Colonic mucosa (tissue), 4 donors: Measurements from ENCODE around the gene ADCY7. TPM values are rescaled to one million over a fixed set of nuclear protein-coding genes. Genes with fewer than 3 reads are reported as not detected.

Experiments
- DNase-seq: peaks from one replicate; pipeline ENCODE4 v3.0.0-alpha.2; 2020
- H3K27ac ChIP-seq: fragments of 200-600 bp; one replicate; pipeline ENCODE4 v1.8.0; 2021
- H3K27me3 ChIP-seq: fragments of 200-600 bp; one replicate; pipeline ENCODE4 v1.8.0; 2021
- H3K36me3 ChIP-seq: fragments of 200-600 bp; one replicate; pipeline ENCODE4 v1.8.0; 2021
- H3K4me1 ChIP-seq: fragments of 200-600 bp; one replicate; pipeline ENCODE4 v1.8.0; 2021; ENCODE audit warnings: mild to moderate bottlenecking
- H3K4me3 ChIP-seq: fragments of 200-600 bp; one replicate; pipeline ENCODE4 v1.8.0; 2021
- H3K9ac ChIP-seq, 2 donors: one replicate each; pipeline ENCODE4 v1.7.0; 2013; ENCODE audit warnings: control low read depth in 2 of 2, low read depth in 2 of 2, low read length in 2 of 2
- H3K9me3 ChIP-seq: fragments of 200-600 bp; one replicate; pipeline ENCODE4 v1.8.0; 2021
- intact Hi-C: fragments of 100-400 bp; cut with DNase I; formaldehyde crosslinking; loops from one replicate; pipeline ENCODE4 v1.14.1; 2022
- total RNA-seq, 2 donors: library from RNA; stranded (reverse); fragmentation: NEBNext Ultra II Directional in 1 of 2; extraction: Animal tissue kit (Norgen Biotek cat#: 25700) in 1 of 2; gene quantifications; one replicate each; pipeline ENCODE4 v1.2.1, GENCODE V29; 2021
- TF ChIP-seq, protein P1 (sequence below): fragments of 200-600 bp; IDR thresholded peaks from one replicate; pipeline ENCODE4 v1.8.0; 2022; ENCODE audit warnings: antibody characterized with exemption, mild to moderate bottlenecking
- donor health status: healthy.
- donor health status: DM: no; HTN: no; CAD: no.
- donor health status: DM: no; HTN: no; CAD: no.

The ADCY7 gene
- total RNA-seq, 2 donors from 2014 or later, result 15.8 to 19.2 TPM

DNA sequence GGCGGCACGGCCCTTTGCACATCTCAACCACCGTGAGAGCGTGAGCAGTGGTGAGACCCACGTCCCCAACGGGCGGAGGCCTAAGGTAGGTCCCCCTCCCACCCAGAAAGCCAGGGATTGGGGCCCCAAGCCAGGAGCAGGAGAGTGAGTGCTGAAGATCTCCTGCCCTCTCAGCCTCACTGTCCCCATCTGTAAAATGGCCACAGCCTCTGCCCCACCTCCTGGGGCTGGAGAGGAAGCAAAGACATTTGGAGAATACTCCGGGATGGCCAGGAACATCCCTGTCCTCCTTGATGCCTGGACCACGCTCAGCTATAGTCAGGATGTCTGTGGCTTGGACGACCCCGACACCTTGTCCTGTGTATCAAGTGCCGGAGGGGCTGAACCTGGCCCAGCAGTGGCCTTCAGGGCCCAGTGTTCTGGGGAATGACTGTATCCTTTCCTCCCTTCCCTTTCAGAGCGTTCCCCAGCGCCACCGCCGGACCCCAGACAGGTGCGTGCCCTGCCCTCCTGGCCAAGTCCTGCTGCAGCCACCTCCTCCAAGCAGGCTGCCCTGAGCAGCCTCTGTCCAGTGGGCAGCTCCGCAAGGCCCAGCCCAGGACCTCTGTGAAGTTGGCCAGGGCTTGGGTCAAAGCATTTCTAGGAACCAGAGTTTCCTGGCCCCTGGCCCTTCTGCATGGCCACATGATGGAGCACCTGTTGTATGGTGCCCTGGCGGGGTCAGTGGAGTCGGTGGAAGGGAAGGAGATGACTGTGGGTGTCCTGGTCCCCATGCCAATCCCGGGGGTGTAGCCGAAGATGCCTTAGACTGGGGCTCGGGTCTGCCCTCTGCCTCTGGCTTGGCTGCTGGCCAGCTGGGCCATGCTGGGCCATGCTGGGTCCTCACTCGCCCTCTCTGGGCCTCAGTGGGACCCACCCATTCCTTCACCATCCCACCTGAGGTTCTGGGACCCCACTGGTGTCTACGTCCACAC, 38.4 kb downstream of the ADCY7 start:
- Histone ChIP-seq H3K9me3 (no peaks in the 10 kb centered on the region), H3K4me3 (no peak overlapping the region), H3K27me3 (no peaks in the 10 kb centered on the region), H3K36me3 (no peaks in the 10 kb centered on the region), H3K4me1 (peaks cover 7% of the 10 kb centered on the region), H3K27ac (no peak overlapping the region), H3K9ac (no peak overlapping the region)
- no peak for DNase-seq
- TF ChIP-seq, protein P1, sequence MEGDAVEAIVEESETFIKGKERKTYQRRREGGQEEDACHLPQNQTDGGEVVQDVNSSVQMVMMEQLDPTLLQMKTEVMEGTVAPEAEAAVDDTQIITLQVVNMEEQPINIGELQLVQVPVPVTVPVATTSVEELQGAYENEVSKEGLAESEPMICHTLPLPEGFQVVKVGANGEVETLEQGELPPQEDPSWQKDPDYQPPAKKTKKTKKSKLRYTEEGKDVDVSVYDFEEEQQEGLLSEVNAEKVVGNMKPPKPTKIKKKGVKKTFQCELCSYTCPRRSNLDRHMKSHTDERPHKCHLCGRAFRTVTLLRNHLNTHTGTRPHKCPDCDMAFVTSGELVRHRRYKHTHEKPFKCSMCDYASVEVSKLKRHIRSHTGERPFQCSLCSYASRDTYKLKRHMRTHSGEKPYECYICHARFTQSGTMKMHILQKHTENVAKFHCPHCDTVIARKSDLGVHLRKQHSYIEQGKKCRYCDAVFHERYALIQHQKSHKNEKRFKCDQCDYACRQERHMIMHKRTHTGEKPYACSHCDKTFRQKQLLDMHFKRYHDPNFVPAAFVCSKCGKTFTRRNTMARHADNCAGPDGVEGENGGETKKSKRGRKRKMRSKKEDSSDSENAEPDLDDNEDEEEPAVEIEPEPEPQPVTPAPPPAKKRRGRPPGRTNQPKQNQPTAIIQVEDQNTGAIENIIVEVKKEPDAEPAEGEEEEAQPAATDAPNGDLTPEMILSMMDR, result no peak
- intact Hi-C loops, result no loop called here

DNA sequence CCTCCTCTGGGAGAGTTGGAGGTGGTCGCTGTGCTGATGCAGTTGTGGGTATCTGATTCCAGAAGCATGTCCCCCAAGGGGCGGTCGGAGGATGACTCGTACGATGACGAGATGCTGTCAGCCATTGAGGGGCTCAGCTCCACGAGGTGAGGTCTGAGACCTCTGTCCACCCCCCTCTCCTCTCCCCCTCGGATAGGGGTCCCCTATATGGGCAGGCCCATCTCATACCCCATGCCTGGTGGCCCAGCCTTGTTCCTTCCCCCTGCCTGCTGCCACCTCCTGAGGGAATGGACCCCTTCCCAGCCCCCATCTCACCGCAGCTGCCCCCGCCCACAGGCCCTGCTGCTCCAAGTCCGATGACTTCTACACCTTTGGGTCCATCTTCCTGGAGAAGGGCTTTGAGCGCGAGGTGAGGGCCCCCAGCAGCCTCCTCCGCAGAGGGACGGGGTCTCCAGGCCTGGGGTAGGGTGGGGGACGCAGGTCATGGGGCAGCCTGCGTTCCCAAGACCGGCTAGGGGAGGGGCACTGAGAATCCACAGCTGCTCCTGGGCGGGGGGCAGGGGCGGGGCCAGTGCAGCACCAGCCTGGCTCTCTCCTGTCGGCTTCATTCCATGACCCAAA, 39.2 kb downstream of the ADCY7 start:
- no peak overlapping the region for H3K27ac ChIP-seq
- H3K9me3 ChIP-seq, result no peaks in the 10 kb centered on the region
- TF ChIP-seq, protein P1, result no peak
- H3K4me1 ChIP-seq, result peaks cover 7% of the 10 kb centered on the region
- no peaks in the 10 kb centered on the region for H3K36me3 ChIP-seq
- no peak overlapping the region for H3K4me3 ChIP-seq
- H3K27me3 ChIP-seq, result no peaks in the 10 kb centered on the region
- H3K9ac ChIP-seq, result no peak overlapping the region
- DNase-seq, result no peak
- intact Hi-C loops, result no loop called here

DNA sequence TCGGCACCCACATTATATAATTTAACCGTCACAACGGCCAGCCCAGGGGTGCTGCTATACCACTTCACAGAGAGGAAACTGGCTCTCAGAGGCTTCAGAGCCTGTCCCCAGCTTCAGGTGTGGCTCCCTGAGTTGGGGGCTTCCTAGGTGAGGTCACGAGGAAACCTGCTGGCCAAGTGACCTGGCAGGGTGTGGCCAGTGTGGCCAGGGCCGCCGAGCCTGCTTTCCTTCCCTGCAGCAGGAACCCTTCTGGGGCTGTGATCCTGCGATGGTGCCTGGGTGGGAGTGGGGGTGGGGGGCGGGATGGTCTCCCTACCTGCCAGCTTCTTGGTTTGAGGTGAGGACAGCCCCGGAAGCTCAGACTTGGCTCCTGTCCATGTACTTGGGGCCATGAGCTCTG, 39.9 kb downstream of the ADCY7 start:
- Histone ChIP-seq H3K4me1 (peaks cover 7% of the 10 kb centered on the region), H3K9me3 (no peaks in the 10 kb centered on the region), H3K27me3 (no peaks in the 10 kb centered on the region), H3K4me3 (no peak overlapping the region), H3K36me3 (no peaks in the 10 kb centered on the region), H3K9ac (no peak overlapping the region), H3K27ac (no peak overlapping the region)
- DNase-seq, result no peak
- intact Hi-C loops, result no loop called here
- TF ChIP-seq, protein P1, result no peak

DNA sequence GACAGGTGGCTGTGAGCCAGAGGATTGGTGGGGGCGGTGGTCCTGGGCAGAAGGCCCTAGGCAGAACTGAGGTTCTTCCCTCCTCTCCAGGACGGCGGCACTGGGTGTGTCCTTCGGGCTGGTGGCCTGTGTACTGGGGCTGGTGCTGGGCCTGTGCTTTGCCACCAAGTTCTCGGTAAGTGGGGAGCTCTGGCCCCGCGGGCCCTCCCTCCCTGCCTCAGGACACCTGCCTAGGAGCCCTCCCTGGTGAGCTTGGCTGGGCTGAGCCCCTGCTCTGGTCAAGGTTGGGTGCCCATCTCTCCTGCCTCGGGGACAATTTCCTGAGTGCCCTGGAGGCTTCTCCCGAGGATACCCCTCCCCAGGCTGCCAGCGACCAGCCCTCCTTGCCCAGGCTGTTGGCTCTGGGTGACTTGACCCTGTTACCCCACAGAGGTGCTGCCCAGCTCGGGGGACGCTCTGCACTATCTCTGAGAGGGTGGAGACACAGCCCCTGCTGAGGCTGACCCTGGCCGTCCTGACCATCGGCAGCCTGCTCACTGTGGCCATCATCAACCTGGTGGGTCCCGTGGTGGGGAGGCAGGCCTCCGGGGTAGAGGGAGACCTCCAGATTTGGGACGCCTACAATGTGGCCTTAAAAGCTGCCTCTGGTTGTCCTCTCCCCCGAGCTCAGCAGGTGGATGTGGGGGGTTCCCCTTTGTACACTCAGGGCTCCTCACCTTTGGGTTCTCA, 42.0 kb downstream of the ADCY7 start:
- no peaks in the 10 kb centered on the region for H3K36me3 ChIP-seq

DNA sequence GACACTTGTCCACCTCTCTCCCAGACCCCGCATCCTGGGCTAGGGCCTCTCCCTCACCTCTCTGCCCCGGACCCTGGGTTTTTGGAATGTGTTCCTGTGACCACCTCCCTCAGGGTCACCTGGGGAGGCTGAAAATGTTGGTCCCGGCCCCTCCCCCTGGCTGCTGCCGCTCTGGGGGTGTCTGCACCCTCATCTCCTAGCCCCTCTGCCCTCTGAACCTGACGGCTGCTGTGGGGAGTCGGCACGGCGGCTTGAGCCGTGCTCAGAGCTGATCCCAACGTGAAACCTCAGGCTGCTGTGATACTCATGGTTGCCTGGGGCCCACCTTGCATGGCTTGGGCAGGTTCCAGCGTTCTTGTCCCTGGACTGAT, 42.8 kb downstream of the ADCY7 start:
- no peaks in the 10 kb centered on the region for H3K36me3 ChIP-seq
- no peaks in the 10 kb centered on the region for H3K4me1 ChIP-seq
- H3K27me3 ChIP-seq, result no peaks in the 10 kb centered on the region
- TF ChIP-seq, protein P1, result no peak
- DNase-seq, result no peak
- H3K9ac ChIP-seq, result no peak overlapping the region
- H3K27ac ChIP-seq, result no peak overlapping the region
- no peak overlapping the region for H3K4me3 ChIP-seq
- intact Hi-C loops, result no loop called here
- no peaks in the 10 kb centered on the region for H3K9me3 ChIP-seq

More for the DNA sequence above, 42.0 kb downstream of the ADCY7 start:
- Histone ChIP-seq H3K9me3 (no peaks in the 10 kb centered on the region), H3K9ac (no peak overlapping the region), H3K27ac (no peak overlapping the region), H3K27me3 (no peaks in the 10 kb centered on the region), H3K4me3 (no peak overlapping the region), H3K4me1 (no peaks in the 10 kb centered on the region)
- intact Hi-C loops, result no loop called here
- no peak for DNase-seq
- TF ChIP-seq, protein P1, result no peak
